T-helper 9 cell (primary cell): ENCODE results near the gene POTEM.
"Not testable (repeated sequence)": the region's sequence is repeated elsewhere in the genome, so short reads cannot be mapped to it uniquely, and the experiment has no call there.

ENCODE experiments used
- DNase-seq: peaks from one replicate; pipeline ENCODE4 v3.0.0-alpha.2; 2020

POTEM gene

GRCh38 chr14:19038060-19038664, 70.9 kb downstream of the POTEM start:
- not testable (repeated sequence) for DNase-seq

GRCh38 chr14:19038785-19039184, 71.6 kb downstream of the POTEM start:
- DNase-seq: not testable (repeated sequence)

DNA sequence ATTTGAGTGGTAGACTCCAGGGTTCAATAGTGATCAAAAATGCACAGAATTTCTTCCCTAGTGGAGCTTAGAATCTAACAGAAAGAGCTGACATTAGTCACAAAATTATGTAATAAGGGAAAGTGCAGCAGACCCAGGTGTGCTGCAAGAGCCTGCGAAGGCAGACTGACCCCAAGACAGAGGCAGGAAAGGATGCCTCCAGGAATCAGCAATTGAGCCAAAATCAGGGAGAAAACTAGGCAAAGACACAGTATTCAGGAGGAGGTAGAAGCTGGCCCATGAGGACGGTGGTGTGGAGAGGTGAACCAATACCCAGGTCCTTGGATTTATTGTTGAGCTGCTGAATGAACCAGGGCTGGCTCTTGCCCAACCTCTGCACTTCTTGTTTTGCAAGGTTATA, 76.2 kb downstream of the POTEM start:
- not testable (repeated sequence) for DNase-seq
